ENCODE data around the gene PBLD.
A peak's percentile ranks its signal among the peaks of the same experiment; 100 is the strongest.

PBLD gene

DNA sequence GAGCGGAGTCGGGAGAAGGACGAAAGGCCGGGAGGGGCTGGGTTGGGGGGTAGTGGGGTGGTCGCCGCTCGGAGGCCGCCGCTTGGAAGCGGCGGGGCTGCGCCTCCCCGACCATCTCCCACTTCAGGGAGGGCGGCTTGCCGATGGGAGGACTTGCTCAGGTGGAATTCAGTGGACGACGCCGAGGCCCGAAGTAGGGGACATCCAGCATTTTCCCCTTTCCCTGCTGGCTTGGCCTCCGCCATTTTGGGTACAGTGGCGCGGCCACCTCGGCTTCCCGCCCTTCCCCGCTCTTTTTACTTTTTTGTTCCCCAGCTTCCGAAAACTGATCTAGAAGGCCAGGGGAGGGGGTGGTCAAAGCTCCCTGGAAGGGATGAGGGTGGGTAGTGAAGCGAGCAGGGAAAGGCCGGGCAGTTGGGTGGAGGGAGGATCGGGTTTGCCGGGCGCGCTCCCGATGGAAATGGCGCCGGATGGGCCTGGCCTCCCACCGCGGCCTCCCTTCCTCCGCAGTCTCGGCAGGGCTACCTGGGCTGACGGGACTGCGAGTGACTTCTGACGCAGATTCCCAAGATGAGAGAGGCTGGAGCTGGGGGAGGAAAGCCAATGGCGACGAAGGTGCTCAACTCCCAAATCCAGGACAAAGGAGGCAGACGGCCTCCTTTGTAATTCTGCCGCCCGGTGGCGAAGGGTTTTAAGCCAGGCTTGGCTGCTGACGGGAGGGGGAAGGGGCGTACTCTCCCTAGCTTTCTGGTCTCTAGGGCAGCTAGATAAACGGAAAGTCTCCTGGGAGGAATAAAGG is at the start of gene PBLD:
Gene PBLD (minus strand): TSS at position 670 of the 799 bp plus-strand sequence. CDS start 26,084 bp downstream, outside the sequence.
- DNase-seq = peak; percentile 38 to 53

DNA sequence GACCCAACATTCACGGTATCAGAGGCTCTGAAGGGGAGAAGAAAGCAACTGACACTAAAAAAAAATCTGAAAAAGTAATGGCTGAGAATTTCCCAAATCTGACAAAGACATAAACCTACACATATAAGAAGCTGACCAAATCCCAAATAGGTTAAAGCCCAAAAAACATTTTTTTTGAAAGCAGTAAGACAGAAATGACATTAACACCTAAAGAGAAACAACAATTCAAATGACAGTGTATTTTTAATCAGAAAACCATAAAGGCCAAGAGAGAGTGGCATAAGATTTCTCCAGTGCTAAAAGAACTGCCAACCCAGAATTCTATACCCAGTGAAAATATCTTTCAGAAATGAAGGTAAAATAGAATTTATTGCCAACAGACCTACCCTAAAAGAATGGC is 38.9 kb upstream of the PBLD start:
- no peak for DNase-seq

DNA sequence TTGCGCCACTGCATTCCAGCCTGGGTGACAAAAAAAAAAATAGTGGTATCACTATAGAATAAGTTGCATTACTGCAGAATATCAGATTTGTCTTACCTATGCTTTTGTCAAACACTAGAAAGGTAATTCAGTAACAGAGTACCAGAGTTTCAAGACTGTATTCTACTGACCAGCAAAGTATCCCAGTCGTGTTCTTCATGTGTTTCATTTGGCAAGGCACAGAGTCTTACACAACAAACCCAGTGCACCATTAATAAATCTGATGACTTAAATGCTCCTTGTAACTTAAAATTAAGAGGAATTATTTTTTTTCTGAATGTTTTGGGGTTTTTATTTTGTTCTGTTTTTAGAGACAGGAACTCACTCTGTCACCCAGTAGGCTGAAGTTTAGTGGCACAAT is 34.4 kb upstream of the PBLD start:
- no peak for DNase-seq

DNA sequence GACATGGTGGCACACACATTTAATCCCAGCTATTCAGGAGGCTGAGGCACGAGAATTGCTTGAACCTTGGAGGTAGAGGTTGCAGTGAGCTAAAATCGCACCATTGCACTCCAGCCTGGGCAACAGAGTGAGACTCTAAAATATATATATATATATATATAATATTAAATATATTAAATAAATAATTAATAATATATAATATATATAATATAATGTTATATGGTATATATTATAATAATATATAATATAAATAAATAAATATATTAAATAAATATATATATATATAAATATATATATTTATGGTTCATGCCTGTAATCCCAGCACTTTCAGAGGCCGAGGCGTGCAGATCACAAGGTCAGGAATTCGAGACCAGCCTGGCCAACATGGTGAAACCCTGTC is 33.9 kb upstream of the PBLD start:
- no peak for DNase-seq

DNA sequence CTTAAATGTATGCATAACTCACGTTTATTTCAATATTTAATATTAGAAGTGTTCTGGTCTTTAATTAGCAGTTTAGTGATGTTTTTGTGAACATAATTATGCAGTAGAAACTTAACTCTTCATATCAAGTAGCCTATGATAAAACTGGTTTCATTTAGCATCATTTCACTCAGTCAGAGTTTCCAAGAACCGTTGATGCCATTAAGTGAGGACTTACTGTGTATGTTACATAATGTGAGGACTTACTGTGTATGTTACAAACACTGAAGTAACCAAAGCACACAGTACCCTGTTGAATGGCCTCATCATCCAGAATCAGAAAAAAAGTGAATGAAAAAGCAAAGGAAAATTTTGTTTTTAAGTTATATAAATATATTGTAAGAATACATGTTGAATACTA is 32.9 kb upstream of the PBLD start:
- DNase-seq = no peak

DNA sequence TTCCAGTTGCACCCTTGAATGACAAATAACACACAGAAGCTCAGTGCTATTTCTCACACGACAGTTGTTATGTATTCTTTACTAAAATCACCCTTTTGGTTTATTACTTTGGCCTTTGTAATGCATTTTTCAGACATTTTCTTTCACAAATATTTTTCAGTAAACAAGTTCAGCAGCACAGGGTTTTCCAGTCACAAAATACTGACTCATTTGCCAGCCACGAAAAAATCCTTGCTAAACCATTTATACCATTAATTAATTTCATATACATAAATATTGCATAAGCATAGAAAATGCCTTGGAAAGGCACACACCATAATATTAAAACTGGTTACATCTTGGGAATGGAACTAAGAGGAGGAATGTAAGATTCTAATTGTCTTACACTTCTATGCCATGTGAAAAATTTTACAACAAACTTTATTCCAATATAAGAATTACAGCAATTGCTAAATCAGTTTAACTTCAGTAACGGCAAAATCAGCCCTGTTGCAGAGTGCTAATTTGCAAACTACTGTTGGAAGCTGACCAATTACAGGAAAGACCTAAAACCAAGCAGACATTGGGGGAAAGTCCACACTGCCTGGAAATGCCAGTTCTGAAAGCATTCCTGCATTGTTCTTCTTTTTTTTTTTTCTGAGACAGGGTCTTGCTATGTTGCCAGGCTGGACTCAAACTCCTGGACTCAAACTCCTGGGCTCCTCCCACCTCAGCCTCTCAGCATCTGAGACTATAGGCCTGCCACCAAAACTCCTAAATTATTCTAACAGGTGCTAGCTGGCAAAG is 31.6 kb upstream of the PBLD start:
- DNase-seq = no peak

DNA sequence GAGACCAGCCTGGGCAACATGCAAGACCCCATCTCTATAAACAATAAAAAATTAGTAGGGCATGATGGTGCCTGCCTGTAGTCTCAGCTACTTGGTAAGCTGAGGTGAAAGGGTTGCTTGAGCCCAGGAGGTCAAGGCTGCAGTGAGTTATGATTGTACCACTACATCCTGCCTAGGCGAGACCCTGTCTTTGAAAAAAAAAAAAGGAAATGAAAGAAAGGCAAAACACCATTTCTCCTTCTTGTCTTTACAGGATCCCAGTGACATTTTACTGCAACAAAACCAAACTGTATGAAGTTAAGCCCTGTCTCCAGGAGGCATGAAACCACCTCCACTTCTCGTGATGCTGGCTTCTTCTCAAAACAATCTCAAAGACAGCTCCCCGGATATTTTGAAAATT is 29.9 kb upstream of the PBLD start:
- no peak for DNase-seq

DNA sequence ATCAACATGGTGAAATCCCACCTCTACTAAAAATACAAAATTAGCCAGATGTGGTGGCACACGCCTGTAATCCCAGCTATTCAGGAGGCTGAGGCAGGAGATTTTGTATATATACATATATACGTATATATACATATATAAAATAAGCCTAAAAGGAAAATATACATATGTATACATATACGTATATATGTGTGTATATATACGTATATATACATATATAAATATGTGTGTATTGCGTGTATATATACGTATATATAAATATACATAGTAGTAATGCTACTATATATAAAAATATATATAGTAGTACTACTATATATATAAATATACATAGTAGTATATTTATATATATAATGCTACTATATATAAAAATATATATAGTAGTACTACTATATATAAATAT is 26.5 kb upstream of the PBLD start:
- DNase-seq = no peak

DNA sequence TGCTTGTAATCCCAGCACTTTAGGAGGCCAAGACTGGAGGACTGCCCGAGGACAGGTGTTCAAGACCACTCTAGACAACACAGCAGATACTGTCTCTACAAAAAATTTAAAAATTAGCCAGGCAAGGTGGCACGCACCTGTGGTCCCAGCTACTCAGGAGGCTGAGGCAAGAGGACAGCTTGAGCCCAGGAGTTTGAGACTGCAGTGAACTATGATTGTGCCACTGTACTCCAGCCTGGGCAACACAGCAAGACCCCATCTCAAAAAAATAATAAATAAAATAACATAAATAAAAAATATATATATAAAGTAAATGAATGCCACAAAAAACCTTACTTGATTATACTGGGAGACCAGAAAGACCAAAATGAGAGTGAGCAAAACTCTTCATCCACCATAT is 20.8 kb upstream of the PBLD start:
- no peak for DNase-seq

DNA sequence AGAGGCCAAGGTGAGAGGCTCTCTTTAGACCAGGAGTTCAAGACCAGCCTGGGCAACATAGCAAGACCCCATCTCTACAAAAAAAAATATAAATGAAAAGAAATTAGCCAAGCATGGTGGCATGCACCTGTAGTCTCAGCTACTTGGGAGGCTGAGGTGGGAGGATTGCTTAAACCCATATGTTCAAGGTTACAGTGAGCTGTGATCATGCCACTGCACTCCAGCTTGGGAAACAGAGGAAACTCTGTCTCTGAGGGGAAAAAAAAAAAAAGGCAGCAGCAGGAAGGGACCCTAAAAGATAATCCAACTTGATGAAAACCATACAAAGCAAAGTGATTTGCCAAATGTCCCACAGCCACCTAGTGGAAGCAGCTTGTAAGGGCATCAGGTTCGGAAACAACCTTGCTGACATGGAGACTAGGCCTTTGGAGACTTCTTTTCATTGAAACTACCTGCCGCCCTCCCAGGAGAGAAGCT is 15.6 kb upstream of the PBLD start:
- DNase-seq = peak; percentile 15 to 35

DNA sequence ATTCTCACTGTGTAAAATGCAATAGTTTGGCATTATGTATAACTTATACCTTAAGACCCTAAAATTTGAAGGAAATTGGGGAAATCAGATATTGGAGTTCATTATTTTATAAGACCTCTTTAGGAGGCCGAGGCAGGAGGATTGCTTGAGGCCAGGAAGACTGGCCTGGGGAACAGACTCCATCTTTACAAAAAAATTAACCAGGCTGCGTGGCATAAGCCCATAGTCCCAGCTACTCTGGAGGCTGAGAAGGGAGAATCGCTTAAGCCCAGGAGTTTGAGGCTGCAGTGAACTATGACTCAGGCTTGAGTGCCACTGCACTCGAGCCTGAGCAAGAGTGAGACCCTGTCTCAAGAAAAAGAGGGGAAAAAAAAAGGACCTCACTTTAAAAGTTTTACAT is 14.0 kb upstream of the PBLD start:
- no peak for DNase-seq

DNA sequence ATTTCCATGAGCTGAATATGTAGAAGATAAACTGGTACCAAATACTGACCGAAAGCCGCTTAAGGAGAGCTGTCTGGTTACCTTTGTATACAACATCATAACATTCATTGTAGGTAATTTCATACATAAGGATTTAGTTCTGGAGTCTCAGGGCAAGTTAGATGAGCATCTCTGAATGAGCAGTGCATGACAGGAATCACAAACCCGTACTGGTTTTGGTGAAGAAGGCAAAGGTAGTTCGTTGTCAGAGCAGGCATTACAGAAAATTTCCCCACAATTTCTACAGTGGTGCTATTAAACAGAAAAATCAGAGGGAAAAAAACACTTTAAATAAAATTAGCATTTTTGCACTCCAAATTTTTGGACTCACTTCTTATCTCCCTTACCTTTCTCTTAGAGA is 12.9 kb upstream of the PBLD start:
- no peak for DNase-seq

DNA sequence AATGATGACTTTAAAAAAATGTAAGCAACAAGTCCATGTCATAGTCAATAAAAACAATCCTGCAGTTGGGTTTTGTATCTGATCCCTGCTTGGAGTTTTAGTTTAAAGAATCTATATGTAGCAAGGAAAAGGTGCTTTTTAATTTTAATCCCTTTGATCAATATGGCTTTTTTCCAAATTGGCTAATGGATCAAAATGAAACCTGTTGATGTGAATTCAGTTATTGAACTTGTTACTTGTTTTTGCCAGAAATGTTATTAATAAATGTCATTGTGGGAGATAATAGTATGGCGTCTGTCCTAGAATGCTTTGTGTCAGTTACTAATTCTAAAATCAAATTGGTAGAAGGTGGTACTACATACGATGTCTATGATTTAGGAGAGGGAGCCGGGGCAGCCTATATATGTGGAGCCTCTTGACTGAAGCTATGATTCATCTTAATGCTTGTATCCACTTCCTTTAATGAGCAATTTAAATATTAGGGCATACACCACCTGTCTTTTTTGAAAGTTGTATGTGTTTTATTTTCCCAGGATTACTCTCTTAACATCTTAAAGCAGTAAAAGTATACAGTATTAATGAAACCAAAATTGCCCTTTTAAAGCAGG is 10.3 kb upstream of the PBLD start:
- no peak for DNase-seq

DNA sequence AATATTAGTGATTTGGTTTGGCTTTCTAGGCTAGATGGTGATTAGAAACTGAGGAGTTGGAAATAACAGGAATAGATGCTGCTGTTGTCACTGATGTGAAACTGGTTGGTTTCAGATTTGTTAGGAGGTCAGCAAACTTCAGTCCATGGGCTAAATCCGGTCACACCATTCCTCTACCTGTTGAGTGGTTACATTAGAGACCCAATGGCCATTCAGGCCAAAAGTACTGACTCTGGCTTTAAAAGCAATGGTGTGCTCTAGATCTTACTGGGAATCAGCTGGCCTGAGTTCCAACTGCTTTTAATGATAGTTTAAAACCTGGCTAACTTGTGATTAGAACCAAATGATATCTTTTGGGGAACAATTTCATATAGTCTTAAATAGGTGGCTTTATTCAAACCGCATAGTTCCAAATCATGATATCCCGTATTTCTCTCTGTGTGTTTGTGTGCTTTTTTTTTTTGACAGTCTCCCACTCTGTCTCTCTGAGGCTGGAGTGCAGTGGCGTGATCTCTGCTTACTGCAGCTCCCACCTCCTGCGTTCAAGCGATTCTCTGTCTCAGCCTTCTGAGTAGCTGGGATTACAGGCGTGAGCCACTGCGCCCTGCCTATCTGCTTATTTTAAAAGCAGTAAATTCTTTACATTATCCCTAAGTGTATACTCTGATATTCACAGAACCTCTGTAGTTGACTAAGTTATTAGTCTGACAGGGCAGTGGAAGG is 7.8 kb upstream of the PBLD start:
- no peak for DNase-seq

DNA sequence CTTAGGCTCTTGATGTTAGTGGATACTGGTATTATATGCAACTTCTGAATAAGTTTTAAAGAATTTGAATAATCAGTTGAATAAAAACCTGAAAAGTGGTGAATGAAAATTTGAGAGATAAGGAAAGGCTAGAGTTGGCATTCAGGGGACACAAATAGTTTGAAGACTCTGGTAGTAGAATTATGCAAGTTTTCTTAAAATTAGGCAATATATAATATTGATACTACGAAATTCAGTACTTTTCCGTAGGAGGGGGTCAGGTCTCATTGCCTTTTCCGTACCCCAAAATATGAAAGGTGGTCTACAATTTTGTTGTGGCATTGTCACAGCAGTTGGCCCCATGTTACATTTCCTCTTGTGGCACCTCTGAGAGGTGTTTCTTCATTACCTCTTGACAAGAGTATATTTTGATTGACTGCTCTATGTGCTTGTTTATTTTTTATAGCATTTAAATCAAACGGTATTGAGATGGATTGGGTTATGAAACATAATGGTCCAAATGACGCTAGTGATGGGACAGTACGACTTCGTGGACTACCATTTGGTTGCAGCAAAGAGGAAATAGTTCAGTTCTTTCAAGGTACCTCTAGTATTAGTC is 4.1 kb upstream of the PBLD start:
- no peak for DNase-seq

DNA sequence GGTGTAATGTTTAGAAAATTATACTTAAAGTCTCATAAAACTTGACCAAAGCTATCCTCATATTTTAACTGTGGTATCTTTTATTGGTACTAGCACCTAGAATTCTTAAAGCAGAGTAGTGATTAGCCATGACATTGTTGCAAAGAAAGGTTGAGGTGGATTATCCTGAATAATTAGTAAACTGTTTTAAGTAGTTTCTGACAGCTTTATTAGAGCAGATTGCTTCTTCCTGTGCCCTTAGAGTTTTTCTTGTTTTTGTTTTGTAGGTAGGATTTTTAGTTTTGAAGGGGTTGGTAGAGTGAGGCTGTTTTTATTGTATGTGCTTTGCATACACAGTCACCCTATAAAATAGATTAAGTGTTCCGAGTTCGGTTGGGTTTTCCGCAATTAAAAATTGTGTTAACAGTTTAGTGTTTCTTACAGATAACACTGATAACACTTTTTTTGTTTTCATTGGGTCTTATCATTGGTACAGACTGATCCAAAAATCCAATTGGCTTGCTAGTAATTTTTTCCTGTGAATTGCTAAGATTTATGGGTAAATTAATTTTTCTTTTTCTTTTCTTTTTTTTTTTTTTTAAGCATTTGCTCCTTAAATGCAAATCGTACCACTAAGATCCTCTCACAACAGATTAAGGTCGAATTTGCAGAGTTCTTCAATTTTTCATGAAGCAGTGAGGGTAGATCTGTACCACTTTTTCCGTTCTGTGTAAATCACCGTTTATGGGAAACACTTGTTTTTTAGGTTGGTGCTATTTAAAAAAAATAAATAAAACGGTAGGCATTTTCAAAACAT is 2.1 kb upstream of the PBLD start:
- no peak for DNase-seq

DNA sequence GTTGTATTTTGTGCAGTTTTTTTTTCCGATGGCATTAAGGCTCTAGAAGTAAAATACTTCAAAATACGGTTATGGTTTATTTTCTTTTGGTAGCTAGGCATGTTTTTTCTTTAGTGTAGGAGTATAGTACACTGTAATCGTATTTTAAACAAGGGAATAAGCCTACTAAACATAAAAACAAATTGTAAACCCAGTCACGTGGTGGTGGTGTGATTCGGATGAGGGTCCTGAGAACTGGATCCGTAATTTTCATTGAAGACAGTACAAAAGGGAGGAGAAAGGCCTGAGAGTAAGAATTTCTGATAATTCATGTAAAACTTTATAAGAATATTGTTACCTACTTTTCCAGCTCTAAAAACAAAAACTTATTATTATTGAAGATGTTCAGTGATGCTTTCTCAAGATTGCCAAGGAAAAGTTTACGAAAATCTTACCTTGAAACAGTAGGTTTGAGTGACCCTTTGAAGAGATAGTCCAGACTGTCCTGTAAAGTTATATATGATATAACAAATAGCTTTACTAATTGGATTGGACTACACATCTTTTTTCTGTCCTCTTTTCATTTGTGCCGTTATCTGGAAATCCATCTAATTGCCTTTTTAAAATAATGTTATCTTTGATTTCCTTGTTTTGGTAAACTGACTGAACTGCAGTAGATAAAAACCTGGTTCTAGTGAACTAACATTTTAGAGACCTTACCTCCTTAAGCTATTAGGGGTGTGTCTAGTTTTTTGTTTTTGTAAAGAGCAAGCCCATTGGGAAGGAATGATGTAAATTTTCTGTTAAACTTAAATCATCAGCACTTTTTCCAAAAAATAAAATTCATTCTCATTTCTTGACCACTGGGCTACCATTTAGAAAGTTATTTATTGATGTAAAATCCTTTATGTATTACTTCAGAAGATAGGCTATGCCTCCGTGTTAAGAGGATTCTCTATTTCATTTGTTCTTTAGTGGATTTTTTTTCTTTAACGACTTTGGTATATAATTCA is 1.0 kb upstream of the PBLD start:
- DNase-seq = no peak

DNA sequence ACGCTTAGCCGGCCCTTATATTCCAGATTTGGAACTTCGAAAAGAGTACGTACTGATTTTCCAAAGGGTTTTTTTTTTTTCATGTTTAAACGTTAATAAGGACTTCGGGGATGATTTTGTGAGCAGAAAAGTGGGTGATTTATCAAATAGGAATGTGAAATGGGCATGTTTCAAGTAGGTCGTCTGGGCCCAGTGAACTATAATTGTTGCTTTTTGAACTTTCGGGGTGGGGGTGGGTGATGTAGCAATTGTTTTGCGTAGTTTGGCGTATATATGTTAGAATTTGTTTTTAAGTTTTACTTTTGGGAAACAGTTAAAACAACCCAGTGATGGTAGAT is 299 bp upstream of the PBLD start:
- DNase-seq = no peak

DNA sequence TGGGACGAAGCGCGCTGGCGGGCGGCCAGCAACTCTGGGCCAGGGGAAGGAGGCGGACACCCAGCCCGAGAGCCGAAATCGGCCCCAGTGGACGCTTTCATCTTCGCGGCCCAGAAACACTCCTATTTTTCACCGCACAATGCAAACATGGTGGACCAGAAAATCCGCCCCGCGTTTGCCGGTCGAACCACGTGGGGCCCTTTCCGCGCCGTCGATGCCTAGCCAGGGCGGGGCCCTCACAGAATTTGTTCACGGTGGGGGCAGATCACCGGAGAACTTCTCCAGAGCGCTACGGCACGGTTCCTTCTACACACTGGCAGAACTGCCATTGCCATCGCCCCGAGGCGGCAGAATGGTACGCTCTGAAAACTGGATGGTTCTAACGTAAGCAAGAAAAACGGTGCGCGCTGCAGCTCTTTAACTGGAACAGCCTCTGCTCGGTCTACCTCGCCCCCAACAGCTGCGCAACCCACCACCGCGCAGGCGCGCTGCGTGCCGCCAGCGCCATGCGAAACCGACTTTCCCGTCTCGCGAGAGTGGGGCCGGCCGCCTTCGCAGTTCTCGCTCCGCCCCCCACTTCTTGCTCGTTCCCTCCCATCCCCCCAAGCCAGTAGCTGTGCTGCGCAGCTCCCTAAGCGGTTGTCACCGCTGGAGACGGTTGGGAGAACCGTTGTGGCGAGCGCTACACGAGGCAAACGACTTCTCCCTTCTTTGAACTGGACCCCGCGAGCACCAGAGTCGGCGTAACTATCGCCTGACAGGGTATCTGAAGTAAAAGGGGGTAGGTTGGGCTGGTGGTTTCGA is 1.1 kb downstream of the PBLD start, which contains the start of gene HNRNPH3:
Gene HNRNPH3 (plus strand): TSS at position 610 of the 804 bp plus-strand sequence. CDS start 5,158 bp downstream, outside the sequence.
- peak; percentile 98 to 99 for DNase-seq

All from stimulated activated CD4-positive, alpha-beta T cell treated with anti-CD3 and anti-CD28 coated beads, Interleukin-4, amount 100 ng/mL, for 4 hours (primary cell).